HEK293 (cell line): Measurements from ENCODE around the gene PRKAG3.

Experiments
- CTCF ChIA-PET: fragments of 350-600 bp; formaldehyde crosslinking; extraction: SDS; loops from one replicate; lab custom pipeline; 2021; ENCODE audit warnings: antibody characterized with exemption; lab: Yijun Ruan, JAX
- POLR2A ChIA-PET: fragments of 300-600 bp; formaldehyde crosslinking; extraction: SDS; loops from one replicate; lab custom pipeline; 2020; ENCODE audit warnings: antibody characterized with exemption, inconsistent platforms; lab: Yijun Ruan, JAX
- H3K27ac ChIP-seq: fragments of 200-500 bp; sonication (Bioruptor generic); 2 replicates; pipeline ENCODE4 v1.5.1; 2014; ENCODE audit warnings: low read depth, low read length, control low read depth, inconsistent platforms; ENCODE audit errors: extremely low read depth
- H3K36me3 ChIP-seq, 2 experiments: fragments of 200-500 bp in 1 of 2; sonication (Bioruptor generic) in 1 of 2; 1 replicate in 1 of 2; 2 replicates in 1 of 2; pipeline ENCODE4 v1.5.1; 2014 to 2017; ENCODE audit warnings: inconsistent platforms in 2 of 2, low read length in 2 of 2; ENCODE audit not compliant: control insufficient read depth in 2 of 2, insufficient read depth in 1 of 2
- H3K4me1 ChIP-seq: fragments of 200-500 bp; sonication (Bioruptor generic); 2 replicates; pipeline ENCODE4 v1.5.1; 2014; ENCODE audit warnings: mild to moderate bottlenecking, low read length, inconsistent platforms; ENCODE audit not compliant: control insufficient read depth, insufficient read depth
- H3K4me3 ChIP-seq: 2 replicates; pipeline ENCODE4 v1.5.1; 2011; ENCODE audit warnings: low read depth, mild to moderate bottlenecking, control low read depth, low read length, moderate library complexity
- H3K9me3 ChIP-seq: fragments of 200-500 bp; sonication (Bioruptor generic); 2 replicates; pipeline ENCODE4 v1.5.1; 2014; ENCODE audit warnings: low read depth, low read length, inconsistent platforms; ENCODE audit not compliant: control insufficient read depth, insufficient read depth
- BCL11B ChIP-seq: fragments of 450-650 bp; formaldehyde crosslinking; IDR thresholded peaks from 2 replicates; pipeline ENCODE4 v1.5.1; 2016; ENCODE audit warnings: low read depth, missing biosample characterization, missing genetic modification characterization
- REST ChIP-seq: fragments of 450-650 bp; formaldehyde crosslinking; IDR thresholded peaks from 2 replicates; pipeline ENCODE4 v1.5.1; 2016; ENCODE audit warnings: missing biosample characterization, missing genetic modification characterization
- SCRT1 ChIP-seq: fragments of 450-650 bp; formaldehyde crosslinking; IDR thresholded peaks from 2 replicates; pipeline ENCODE4 v1.5.1; 2016; ENCODE audit warnings: missing biosample characterization, missing genetic modification characterization, borderline replicate concordance
- TSHZ1 ChIP-seq: fragments of 450-650 bp; formaldehyde crosslinking; IDR thresholded peaks from 2 replicates; pipeline ENCODE4 v1.5.1; 2016; ENCODE audit warnings: missing biosample characterization, missing genetic modification characterization, borderline replicate concordance
- YY2 ChIP-seq: fragments of 450-650 bp; formaldehyde crosslinking; IDR thresholded peaks from 2 replicates; pipeline ENCODE4 v1.5.1; 2016; ENCODE audit warnings: missing biosample characterization, missing genetic modification characterization
- ZBTB17 ChIP-seq: fragments of 450-650 bp; formaldehyde crosslinking; IDR thresholded peaks from 2 replicates; pipeline ENCODE4 v1.5.1; 2016; ENCODE audit warnings: missing biosample characterization, missing genetic modification characterization
- ZBTB20 ChIP-seq: fragments of 450-650 bp; formaldehyde crosslinking; IDR thresholded peaks from 2 replicates; pipeline ENCODE4 v1.5.1; 2016; ENCODE audit warnings: missing biosample characterization, missing genetic modification characterization
- ZBTB21 ChIP-seq: fragments of 450-650 bp; formaldehyde crosslinking; IDR thresholded peaks from 2 replicates; pipeline ENCODE4 v1.5.1; 2017; ENCODE audit warnings: missing biosample characterization, missing genetic modification characterization
- ZBTB49 ChIP-seq: fragments of 450-650 bp; formaldehyde crosslinking; IDR thresholded peaks from 2 replicates; pipeline ENCODE4 v1.5.1; 2016; ENCODE audit warnings: missing biosample characterization, missing genetic modification characterization, low read depth
- ZIC2 ChIP-seq: fragments of 450-650 bp; formaldehyde crosslinking; IDR thresholded peaks from 2 replicates; pipeline ENCODE4 v1.5.1; 2016; ENCODE audit warnings: missing biosample characterization, missing genetic modification characterization
- ZNF169 ChIP-seq: fragments of 450-650 bp; formaldehyde crosslinking; IDR thresholded peaks from 2 replicates; pipeline ENCODE4 v1.5.1; 2016; ENCODE audit warnings: missing biosample characterization, missing genetic modification characterization
- ZNF248 ChIP-seq: fragments of 450-650 bp; formaldehyde crosslinking; IDR thresholded peaks from 2 replicates; pipeline ENCODE4 v1.5.1; 2017; ENCODE audit warnings: missing biosample characterization, missing genetic modification characterization
- ZNF280D ChIP-seq: fragments of 450-650 bp; formaldehyde crosslinking; IDR thresholded peaks from 2 replicates; pipeline ENCODE4 v1.5.1; 2016; ENCODE audit warnings: missing biosample characterization, missing genetic modification characterization
- ZNF366 ChIP-seq: fragments of 450-650 bp; formaldehyde crosslinking; conservative IDR thresholded peaks from 2 replicates; pipeline ENCODE4 v1.5.1; 2016; ENCODE audit warnings: missing biosample characterization, missing genetic modification characterization
- ZNF513 ChIP-seq: fragments of 450-650 bp; IDR thresholded peaks from 2 replicates; pipeline ENCODE4 v1.5.1; 2018; ENCODE audit warnings: missing biosample characterization, missing genetic modification characterization
- ZNF521 ChIP-seq: fragments of 450-650 bp; formaldehyde crosslinking; IDR thresholded peaks from 2 replicates; pipeline ENCODE4 v1.5.1; 2017; ENCODE audit warnings: missing biosample characterization, mild to moderate bottlenecking, missing genetic modification characterization
- ZNF623 ChIP-seq: fragments of 450-650 bp; formaldehyde crosslinking; IDR thresholded peaks from 2 replicates; pipeline ENCODE4 v1.5.1; 2016; ENCODE audit warnings: missing biosample characterization, missing genetic modification characterization
- ZNF624 ChIP-seq: fragments of 450-650 bp; formaldehyde crosslinking; IDR thresholded peaks from 2 replicates; pipeline ENCODE4 v1.5.1; 2017; ENCODE audit warnings: missing biosample characterization, missing genetic modification characterization
- ZNF830 ChIP-seq: fragments of 450-650 bp; IDR thresholded peaks from 2 replicates; pipeline ENCODE4 v1.5.0; 2018; ENCODE audit warnings: missing biosample characterization, missing genetic modification characterization, low read depth, mild to moderate bottlenecking, moderate library complexity
- ZSCAN23 ChIP-seq: fragments of 450-650 bp; formaldehyde crosslinking; IDR thresholded peaks from 2 replicates; pipeline ENCODE4 v1.5.1; 2016; ENCODE audit warnings: missing biosample characterization, missing genetic modification characterization

PRKAG3 gene

GRCh38 chr2:218786133-218786532 lies 45.5 kb downstream of the PRKAG3 start:
- H3K4me3 ChIP-seq: no peak overlapping the region
- ChIA-PET CTCF (no interaction called here), POLR2A (no interaction called here)
- H3K9me3 ChIP-seq: no peaks in the 10 kb centered on the region
- H3K4me1 ChIP-seq: no peaks in the 10 kb centered on the region
- TF ChIP-seq ZBTB20 (tag by site-specific recombination) (no peak), TSHZ1 (tag by site-specific recombination) (no peak), SCRT1 (tag by site-specific recombination) (no peak), ZBTB17 (tag by site-specific recombination) (no peak), YY2 (tag by site-specific recombination) (no peak), REST (tag by site-specific recombination) (no peak), ZNF830 (tag by site-specific recombination) (no peak), ZNF623 (tag by site-specific recombination) (no peak), ZNF248 (tag by site-specific recombination) (no peak)
- no peak overlapping the region for H3K27ac ChIP-seq
- H3K36me3 ChIP-seq: no peaks in the 10 kb centered on the region

- POLR2A ChIA-PET: no interaction called here
- H3K4me1 ChIP-seq: no peaks in the 10 kb centered on the region
- no peak overlapping the region for H3K4me3 ChIP-seq
- H3K36me3 ChIP-seq: no peaks in the 10 kb centered on the region
- H3K9me3 ChIP-seq: no peaks in the 10 kb centered on the region
- CTCF ChIA-PET: no interaction called here
- no peak overlapping the region for H3K27ac ChIP-seq
- TF ChIP-seq ZSCAN23 (tag by site-specific recombination) (no peak), BCL11B (tag by site-specific recombination) (no peak), ZBTB21 (no peak), ZBTB49 (tag by site-specific recombination) (no peak), ZIC2 (tag by site-specific recombination) (no peak), ZBTB20 (tag by site-specific recombination) (no peak), ZNF513 (tag by site-specific recombination) (no peak), ZNF169 (tag by site-specific recombination) (no peak), ZNF521 (tag by site-specific recombination) (no peak), ZNF280D (tag by site-specific recombination) (no peak), ZNF366 (tag by site-specific recombination) (no peak), ZNF624 (tag by site-specific recombination) (no peak)
These were observed 46.5 kb downstream of the PRKAG3 start for GRCh38 chr2:218785103-218785502.
